H1 (cell line): ENCODE measurements around the gene NDRG2. TPM values are rescaled to one million over a fixed set of nuclear protein-coding genes. Genes with fewer than 3 reads are reported as not detected.

ENCODE experiments used
- CTCF ChIA-PET: fragments of 300-600 bp; sonication (Branson Sonifier 250); formaldehyde crosslinking; loops from one replicate; lab custom pipeline; 2021; ENCODE audit not compliant: partially characterized antibody; lab: Charles Lee
- POLR2A ChIA-PET: fragments of 300-600 bp; sonication (Branson Sonifier 250); formaldehyde crosslinking; loops from one replicate; lab custom pipeline; 2021; ENCODE audit warnings: inconsistent platforms; ENCODE audit not compliant: partially characterized antibody; lab: Charles Lee
- DNase-seq, 2 experiments: peaks; one replicate each; pipeline versions ENCODE4 v3.0.0 to v3.0.0-alpha.2; 2010 to 2022; ENCODE audit warnings: low spot score in 2 of 2, low read depth in 1 of 2, mixed read lengths in 1 of 2
- FAIRE-seq: peaks from 2 replicates; lab custom pipeline; 2011; peaks lifted over from hg19 to GRCh38; lab: Jason Lieb, UNC
- H2AFZ ChIP-seq: 2 replicates; pipeline ENCODE4 v1.8.1; 2012; ENCODE audit warnings: low read length, inconsistent platforms
- H2AK5ac ChIP-seq: 2 replicates; pipeline ENCODE4 v1.6.1; 2013; ENCODE audit warnings: low read depth, low read length
- H2BK120ac ChIP-seq: replicated peaks from 2 replicates; pipeline ENCODE3; 2013; ENCODE audit warnings: low read depth, low read length, inconsistent platforms
- H2BK12ac ChIP-seq: 2 replicates; pipeline ENCODE4 v1.6.1; 2013; ENCODE audit warnings: low read depth, low read length
- H2BK15ac ChIP-seq: 2 replicates; pipeline ENCODE4 v1.6.1; 2013; ENCODE audit warnings: low read length
- H2BK20ac ChIP-seq: 2 replicates; pipeline ENCODE4 v1.6.1; 2013; ENCODE audit warnings: low read length
- H2BK5ac ChIP-seq: 2 replicates; pipeline ENCODE4 v1.6.1; 2013; ENCODE audit warnings: low read depth, low read length
- H3K14ac ChIP-seq: 2 replicates; pipeline ENCODE4 v1.6.1; 2013; ENCODE audit warnings: inconsistent platforms; ENCODE audit not compliant: insufficient read length
- H3K18ac ChIP-seq: 2 replicates; pipeline ENCODE4 v1.6.1; 2013; ENCODE audit warnings: low read length; ENCODE audit errors: extremely low read depth
- H3K23ac ChIP-seq: 2 replicates; pipeline ENCODE4 v1.6.1; 2013; ENCODE audit warnings: inconsistent platforms; ENCODE audit not compliant: insufficient read length
- H3K23me2 ChIP-seq: 2 replicates; pipeline ENCODE4 v1.6.1; 2013; ENCODE audit warnings: low read depth, low read length
- H3K27ac ChIP-seq: 2 replicates; pipeline ENCODE4 v1.6.1; 2011; ENCODE audit warnings: low read depth, low read length, inconsistent platforms
- H3K27me3 ChIP-seq, 4 experiments: replicated peaks in 1 of 4; 1 replicate in 1 of 4; 2 replicates in 3 of 4; pipeline versions ENCODE4 v1.6.1 to v1.8.1; 2011 to 2013; ENCODE audit warnings: low read length in 3 of 4, mild to moderate bottlenecking in 3 of 4, inconsistent platforms in 2 of 4, mixed read lengths in 2 of 4, moderate library complexity in 1 of 4; ENCODE audit not compliant: control insufficient read depth in 3 of 4, insufficient read depth in 3 of 4; ENCODE audit errors: extremely low read depth in 1 of 4
- H3K36me3 ChIP-seq, 4 experiments: 2 replicates each; pipeline versions ENCODE4 v1.6.1 to v1.8.1; 2011 to 2013; ENCODE audit warnings: mild to moderate bottlenecking in 4 of 4, low read length in 3 of 4, moderate library complexity in 2 of 4, control low read depth in 1 of 4, inconsistent platforms in 1 of 4; ENCODE audit not compliant: insufficient read depth in 4 of 4, control insufficient read depth in 2 of 4
- H3K4ac ChIP-seq: replicated peaks from 2 replicates; pipeline ENCODE3; 2013; ENCODE audit warnings: low read length, low read depth, mixed read lengths, inconsistent platforms; ENCODE audit not compliant: insufficient read length
- H3K4me1 ChIP-seq, 4 experiments: replicated peaks in 1 of 4; 1 replicate in 1 of 4; 2 replicates in 3 of 4; pipeline versions ENCODE4 v1.6.1 to v1.8.1; 2011 to 2013; ENCODE audit warnings: low read length in 3 of 4, inconsistent platforms in 2 of 4, mixed read lengths in 1 of 4; ENCODE audit not compliant: insufficient read depth in 4 of 4, control insufficient read depth in 3 of 4
- H3K4me2 ChIP-seq, 2 experiments: 2 replicates each; pipeline versions ENCODE4 v1.6.1 to v1.8.1; 2011 to 2013; ENCODE audit warnings: low read depth in 2 of 2, low read length in 2 of 2, control low read depth in 1 of 2, inconsistent platforms in 1 of 2, mild to moderate bottlenecking in 1 of 2; ENCODE audit not compliant: insufficient read depth in 1 of 2
- H3K4me3 ChIP-seq, 4 experiments: fragments of 200-600, 300-600 bp in 1 of 4; sonication (generic), shearing (Covaris generic), sonication (Bioruptor Twin) in 1 of 4; 2 replicates each; pipeline versions ENCODE4 v1.5.1 to v1.8.1; 2011 to 2016; ENCODE audit warnings: low read length in 4 of 4, low read depth in 3 of 4, control low read depth in 2 of 4, inconsistent platforms in 2 of 4, mild to moderate bottlenecking in 2 of 4, mixed read lengths in 1 of 4, moderate library complexity in 1 of 4; ENCODE audit not compliant: insufficient read depth in 2 of 4; ENCODE audit errors: extremely low read depth in 1 of 4
- H3K56ac ChIP-seq: replicated peaks from 2 replicates; pipeline ENCODE3; 2013; ENCODE audit warnings: low read depth, mild to moderate bottlenecking, mixed read lengths, low read length, inconsistent platforms; ENCODE audit not compliant: insufficient read length
- H3K79me1 ChIP-seq: 2 replicates; pipeline ENCODE4 v1.6.1; 2013; ENCODE audit warnings: low read depth, low read length, control low read depth
- H3K79me2 ChIP-seq, 2 experiments: 2 replicates each; pipeline versions ENCODE4 v1.6.1 to v1.8.1; 2012 to 2013; ENCODE audit warnings: low read length in 2 of 2, mild to moderate bottlenecking in 2 of 2, inconsistent platforms in 1 of 2; ENCODE audit not compliant: insufficient read depth in 2 of 2, control insufficient read depth in 1 of 2
- H3K9ac ChIP-seq, 4 experiments: replicated peaks in 1 of 4; 1 replicate in 1 of 4; 2 replicates in 3 of 4; pipeline versions ENCODE4 v1.6.1 to v1.8.1; 2011 to 2013; ENCODE audit warnings: low read depth in 3 of 4, low read length in 3 of 4, control low read depth in 2 of 4, mild to moderate bottlenecking in 2 of 4, moderate library complexity in 2 of 4, inconsistent platforms in 1 of 4; ENCODE audit errors: extremely low read depth in 1 of 4
- H3K9me3 ChIP-seq, 2 experiments: 2 replicates each; pipeline versions ENCODE4 v1.6.1 to v1.8.1; 2012 to 2013; ENCODE audit warnings: mild to moderate bottlenecking in 2 of 2, moderate library complexity in 2 of 2, control low read depth in 1 of 2, inconsistent platforms in 1 of 2, low read depth in 1 of 2, low read length in 1 of 2, mixed read lengths in 1 of 2; ENCODE audit not compliant: insufficient read depth in 2 of 2
- H4K20me1 ChIP-seq, 2 experiments: replicated peaks in 1 of 2; 2 replicates each; pipeline versions ENCODE3 to v1.8.1; 2011 to 2013; ENCODE audit warnings: inconsistent platforms in 2 of 2, low read length in 2 of 2, mild to moderate bottlenecking in 1 of 2; ENCODE audit not compliant: insufficient read depth in 2 of 2, control insufficient read depth in 1 of 2
- H4K5ac ChIP-seq: 2 replicates; pipeline ENCODE4 v1.6.1; 2013; ENCODE audit warnings: low read length, low read depth, mixed read lengths, inconsistent platforms; ENCODE audit not compliant: insufficient read length
- H4K8ac ChIP-seq: 2 replicates; pipeline ENCODE4 v1.8.0; 2013; ENCODE audit warnings: mild to moderate bottlenecking, moderate library complexity, low read length, inconsistent platforms; ENCODE audit not compliant: insufficient read depth; ENCODE audit errors: extremely low read depth
- H4K91ac ChIP-seq: replicated peaks from 2 replicates; pipeline ENCODE3; 2013; ENCODE audit warnings: low read length, mixed read lengths, inconsistent platforms; ENCODE audit not compliant: insufficient read length
- BRCA1 ChIP-seq: IDR thresholded peaks from 2 replicates; pipeline ENCODE4 v1.6.1; 2012; ENCODE audit warnings: low read depth, low read length, improper control_type of control experiment
- GTF2F1 ChIP-seq: IDR thresholded peaks from 2 replicates; pipeline ENCODE4 v1.6.1; 2012; ENCODE audit warnings: low read depth, low read length, improper control_type of control experiment, borderline replicate concordance
- TAF1 ChIP-seq: IDR thresholded peaks from 2 replicates; pipeline ENCODE4 v1.6.1; 2011; ENCODE audit warnings: mild to moderate bottlenecking, low read depth, low read length
- TBP ChIP-seq: IDR thresholded peaks from 2 replicates; pipeline ENCODE4 v1.6.1; 2011; ENCODE audit warnings: low read depth, low read length, improper control_type of control experiment
- YY1 ChIP-seq: IDR thresholded peaks from 2 replicates; pipeline ENCODE4 v1.6.1; 2011; ENCODE audit warnings: low read depth, mild to moderate bottlenecking, low read length
- WGBS, 2 experiments: shearing (Covaris generic) in 1 of 2; methylation state at CpG; one replicate each; pipeline versions ENCODE4 v1.1.6 to v1.1.7; 2013 to 2015; ENCODE audit warnings: low lambda C conversion rate in 2 of 2, mixed read lengths in 2 of 2, inconsistent platforms in 1 of 2, low coverage in 1 of 2, missing lambda C conversion rate in 1 of 2; ENCODE audit not compliant: insufficient replicate concordance in 2 of 2, insufficient coverage in 1 of 2, insufficient read length in 1 of 2; ENCODE audit errors: extremely low coverage in 1 of 2, missing lambda C conversion rate in 1 of 2; 5-methylcytosine and 5-hydroxymethylcytosine counted together
- polyA plus RNA-seq, 7 experiments: library from polyadenylated mRNA; depleted of rRNA in 3 of 7; stranded (reverse) in 5 of 7; unstranded in 2 of 7; fragments of >200 nt in 5 of 7; fragments of 200-250 nt in 2 of 7; gene quantifications; 1 replicate in 5 of 7; 2 replicates in 1 of 7; 4 replicates in 1 of 7; pipeline versions ENCODE4 v1.2.1 to v1.2.3, GENCODE V29; 2011 to 2013; ENCODE audit warnings: missing spikeins in 2 of 7, mixed read lengths in 2 of 7
- total RNA-seq: library from RNA; stranded (reverse); fragmentation: NEBNext Ultra II Directional; extraction: Animal tissue kit (Norgen Biotek cat#: 25700); gene quantifications from 2 replicates; pipeline ENCODE4 v1.2.1, GENCODE V29; 2021
- TF ChIP-seq, protein P1 (sequence below): IDR thresholded peaks from 2 replicates; pipeline ENCODE4 v1.6.1; 2011; ENCODE audit warnings: low read depth, mild to moderate bottlenecking, low read length; ENCODE audit not compliant: insufficient read depth

Gene NDRG2
- total and polyA plus RNA-seq, 2 of the 8 experiments (the other 6 are each of a cell fraction or from before 2014, with no cell fraction given) = 29.9 to 48.6 TPM

DNA sequence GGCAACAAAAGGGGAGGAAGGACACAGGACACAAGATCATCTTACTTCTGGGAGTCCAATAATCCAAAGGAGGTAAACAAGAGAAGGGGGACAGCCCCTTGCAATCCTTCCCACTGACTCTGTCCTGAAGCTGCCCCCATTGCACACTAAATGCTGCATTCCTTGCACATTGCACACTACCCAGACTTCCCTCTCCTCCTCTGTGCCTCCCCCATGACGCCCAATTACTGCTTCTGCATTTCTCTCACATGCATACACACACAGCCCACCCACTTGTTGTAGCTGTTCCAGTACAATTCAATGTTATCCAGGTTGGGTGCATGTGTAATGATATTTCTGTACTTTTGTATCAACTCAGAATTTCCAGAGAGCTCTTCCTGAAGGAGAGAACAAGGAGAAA lies 5.5 kb downstream of the NDRG2 start:
- no peak overlapping the region for H3K18ac ChIP-seq
- peaks cover 2 to 17% (median 17%) of the 10 kb centered on the region in 4 experiments; a peak in 6 of 7 replicates for H3K27me3 ChIP-seq
- no peak for FAIRE-seq
- no peak overlapping the region for H2BK20ac ChIP-seq
- 80% methylated on average over 1 of the region's 1 CpG; no CpG with 5 or more reads in 1 of the 2 experiments for WGBS, 2 experiments
- H3K4me2 ChIP-seq = no peak overlapping the region
- H2AK5ac ChIP-seq = no peak overlapping the region
- H4K5ac ChIP-seq = no peak overlapping the region
- no peak overlapping the region for H3K27ac ChIP-seq
- H3K9ac ChIP-seq = no peak overlapping the region
- TF ChIP-seq TAF1 (no peak), TBP (no peak), YY1 (no peak), GTF2F1 (no peak), BRCA1 (no peak)
- TF ChIP-seq, protein P1, sequence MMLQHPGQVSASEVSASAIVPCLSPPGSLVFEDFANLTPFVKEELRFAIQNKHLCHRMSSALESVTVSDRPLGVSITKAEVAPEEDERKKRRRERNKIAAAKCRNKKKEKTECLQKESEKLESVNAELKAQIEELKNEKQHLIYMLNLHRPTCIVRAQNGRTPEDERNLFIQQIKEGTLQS = no peak
- DNase-seq = no peak
- no peak overlapping the region for H4K8ac ChIP-seq
- no peak overlapping the region for H4K91ac ChIP-seq
- peaks cover 6% of the 10 kb centered on the region; the same call in 1 of the 2 replicates for H3K23me2 ChIP-seq
- no peak overlapping the region for H3K4me3 ChIP-seq
- no peak overlapping the region for H2BK12ac ChIP-seq
- no peak overlapping the region for H3K23ac ChIP-seq
- H2AFZ ChIP-seq = no peak overlapping the region
- H3K79me1 ChIP-seq = no peaks in the 10 kb centered on the region
- H3K79me2 ChIP-seq = no peaks in the 10 kb centered on the region
- no peak overlapping the region for H3K4ac ChIP-seq
- no peaks in the 10 kb centered on the region for H3K9me3 ChIP-seq
- H3K56ac ChIP-seq = no peak overlapping the region
- CTCF ChIA-PET = interaction anchor here (0.6 to 16.1 kb wide), 11 partner anchors 13 to 200 kb away, joined by 3 to 371 read pairs (median 6); partner anchors contain the start of genes ARHGEF40 and RNASE7
- no peaks in the 10 kb centered on the region for H4K20me1 ChIP-seq
- POLR2A ChIA-PET = interaction anchor here (0.8 to 1.5 kb wide), 5 partner anchors 15 to 69 kb away, joined by 3 to 5 read pairs (median 3); no protein-coding TSS in a partner anchor
- peaks cover 6 to 16% (median 10%) of the 10 kb centered on the region in 4 experiments for H3K4me1 ChIP-seq
- peaks cover 0 to 5% (median under 1%) of the 10 kb centered on the region in 4 experiments; a peak in 3 of 8 replicates for H3K36me3 ChIP-seq
- no peak overlapping the region for H3K14ac ChIP-seq
- no peak overlapping the region for H2BK5ac ChIP-seq
- H2BK15ac ChIP-seq = no peak overlapping the region
- H2BK120ac ChIP-seq = no peak overlapping the region
